ENCODE data around the gene GAD1. TPM values are rescaled to one million over a fixed set of nuclear protein-coding genes. Genes with fewer than 3 reads are reported as not detected.
A peak's percentile ranks its signal among the peaks of the same experiment; 100 is the strongest.

Gene GAD1
- total and polyA plus RNA-seq, 2 of the 8 experiments (the other 6 are each of a cell fraction or from before 2014, with no cell fraction given) = 0.65 to 1.0 TPM

- no peaks in the 10 kb centered on the region for H4K20me1 ChIP-seq (replicated peaks in 1 of 2; ENCODE audit: control insufficient read depth in 1 of 2, insufficient read depth in 2 of 2, low read length in 2 of 2)
- DNase-seq (ENCODE audit: low read depth in 1 of 2, low spot score in 2 of 2) = no peak
- FAIRE-seq = no peak
- H3K27me3 ChIP-seq (replicated peaks in 1 of 4; ENCODE audit: control insufficient read depth in 3 of 4, extremely low read depth in 1 of 4, insufficient read depth in 3 of 4, low read length in 3 of 4) = no peaks in the 10 kb centered on the region
- no peak overlapping the region for H3K27ac ChIP-seq (ENCODE audit: low read depth, low read length)
- H2BK12ac ChIP-seq (ENCODE audit: low read depth, low read length) = no peak overlapping the region
- H3K4ac ChIP-seq (replicated peaks; ENCODE audit: insufficient read length, low read depth, low read length) = no peak overlapping the region
- 0 out of 2 replicates have a peak overlapping the region, but pooled peaks have one; percentile 26 for H2AFZ ChIP-seq (ENCODE audit: low read length)
- H3K23ac ChIP-seq (ENCODE audit: insufficient read length) = no peak overlapping the region
- CTCF ChIA-PET (ENCODE audit: partially characterized antibody) = interaction anchor here (1.5 to 2.6 kb wide), 4 partner anchors 10 to 50 kb away, joined by 4 to 12 read pairs (median 6); no protein-coding TSS in a partner anchor
- no peak overlapping the region for H3K4me3 ChIP-seq (ENCODE audit: extremely low read depth in 1 of 4, insufficient read depth in 2 of 4, low read depth in 3 of 4, low read length in 4 of 4)
- H4K8ac ChIP-seq (ENCODE audit: extremely low read depth, insufficient read depth, low read length) = no peak overlapping the region
- no peaks in the 10 kb centered on the region for H3K36me3 ChIP-seq (ENCODE audit: control insufficient read depth in 2 of 4, insufficient read depth in 4 of 4, low read length in 3 of 4)
- H2BK120ac ChIP-seq (replicated peaks; ENCODE audit: low read depth, low read length) = no peak overlapping the region
- no peak overlapping the region for H3K9ac ChIP-seq (replicated peaks in 1 of 4; ENCODE audit: extremely low read depth in 1 of 4, low read depth in 3 of 4, low read length in 3 of 4)
- H4K5ac ChIP-seq (ENCODE audit: insufficient read length, low read depth, low read length) = no peak overlapping the region
- H4K91ac ChIP-seq (replicated peaks; ENCODE audit: insufficient read length, low read length) = no peak overlapping the region
- no peak overlapping the region for H2AK5ac ChIP-seq (ENCODE audit: low read depth, low read length)
- 80% methylated on average over 3 of the region's 3 CpGs; no CpG with 5 or more reads in 1 of the 2 experiments for WGBS, 2 experiments (ENCODE audit: extremely low coverage in 1 of 2, insufficient coverage in 1 of 2, insufficient read length in 1 of 2, insufficient replicate concordance in 2 of 2, low coverage in 1 of 2, low lambda C conversion rate in 2 of 2, missing lambda C conversion rate in 1 of 2)
- H3K4me1 ChIP-seq (replicated peaks in 1 of 4; ENCODE audit: control insufficient read depth in 3 of 4, insufficient read depth in 4 of 4, low read length in 3 of 4) = peaks cover 0 to 5% (median under 1%) of the 10 kb centered on the region in 4 experiments; a peak in 2 of 7 replicates
- H3K23me2 ChIP-seq (ENCODE audit: low read depth, low read length) = no peaks in the 10 kb centered on the region
- no peak overlapping the region for H2BK15ac ChIP-seq (ENCODE audit: low read length)
- no peak overlapping the region for H2BK20ac ChIP-seq (ENCODE audit: low read length)
- H3K9me3 ChIP-seq (ENCODE audit: insufficient read depth in 2 of 2, low read depth in 1 of 2, low read length in 1 of 2) = no peaks in the 10 kb centered on the region
- H3K4me2 ChIP-seq (ENCODE audit: insufficient read depth in 1 of 2, low read depth in 2 of 2, low read length in 2 of 2) = no peak overlapping the region
- H2BK5ac ChIP-seq (ENCODE audit: low read depth, low read length) = no peak overlapping the region
- no peak overlapping the region for H3K18ac ChIP-seq (ENCODE audit: extremely low read depth, low read length)
- no peaks in the 10 kb centered on the region for H3K79me1 ChIP-seq (ENCODE audit: low read depth, low read length)
- no peak overlapping the region for H3K56ac ChIP-seq (replicated peaks; ENCODE audit: insufficient read length, low read depth, low read length)
- POLR2A ChIA-PET (ENCODE audit: partially characterized antibody) = no interaction called here
- H3K14ac ChIP-seq (ENCODE audit: insufficient read length) = no peak overlapping the region
- H3K79me2 ChIP-seq (ENCODE audit: control insufficient read depth in 1 of 2, insufficient read depth in 2 of 2, low read length in 2 of 2) = no peaks in the 10 kb centered on the region
- TF ChIP-seq CTBP2 (IDR thresholded peaks at IDR 0.05; ENCODE audit: borderline replicate concordance, insufficient read depth, insufficient read length, low read length) = no peak
- TF ChIP-seq GTF2F1 (IDR thresholded peaks at IDR 0.05; ENCODE audit: borderline replicate concordance, low read depth, low read length) = no peak
- TF ChIP-seq SAP30 (IDR thresholded peaks at IDR 0.05; ENCODE audit: insufficient read depth, insufficient replicate concordance, low read length) = no peak
- TF ChIP-seq E2F6 (IDR thresholded peaks at IDR 0.05) = no peak
- TF ChIP-seq KDM1A (IDR thresholded peaks at IDR 0.05; ENCODE audit: borderline replicate concordance, low read length) = no peak
- TF ChIP-seq RXRA (IDR thresholded peaks at IDR 0.05; ENCODE audit: insufficient read depth, low read depth, low read length) = no peak
- no peak for TF ChIP-seq JUND (IDR thresholded peaks at IDR 0.05; ENCODE audit: low read length)
- TF ChIP-seq YY1 (IDR thresholded peaks at IDR 0.05; ENCODE audit: low read depth, low read length) = no peak
- TF ChIP-seq SP4 (IDR thresholded peaks at IDR 0.05; ENCODE audit: low read length) = no peak
- TF ChIP-seq RBBP5 (IDR thresholded peaks at IDR 0.05; ENCODE audit: borderline replicate concordance, low read depth, low read length) = no peak
- TF ChIP-seq RNF2 (IDR thresholded peaks at IDR 0.05; ENCODE audit: borderline replicate concordance, low read depth, low read length, missing control alignments, poor library complexity, severe bottlenecking) = no peak
- no peak for TF ChIP-seq TCF12 (IDR thresholded peaks at IDR 0.05; ENCODE audit: low read depth, low read length)
Observed at GRCh38 chr2:170895023-170895757, 78.5 kb downstream of the GAD1 start.
